Measurements from ENCODE around the gene CTDSPL2. TPM values are rescaled to one million over a fixed set of nuclear protein-coding genes. Genes with fewer than 3 reads are reported as not detected.
A peak's percentile ranks its signal among the peaks of the same experiment; 100 is the strongest.

The CTDSPL2 gene
- 10 to 100 TPM; 18.3 to 26.1 (median 24.5) TPM for total RNA-seq

DNA sequence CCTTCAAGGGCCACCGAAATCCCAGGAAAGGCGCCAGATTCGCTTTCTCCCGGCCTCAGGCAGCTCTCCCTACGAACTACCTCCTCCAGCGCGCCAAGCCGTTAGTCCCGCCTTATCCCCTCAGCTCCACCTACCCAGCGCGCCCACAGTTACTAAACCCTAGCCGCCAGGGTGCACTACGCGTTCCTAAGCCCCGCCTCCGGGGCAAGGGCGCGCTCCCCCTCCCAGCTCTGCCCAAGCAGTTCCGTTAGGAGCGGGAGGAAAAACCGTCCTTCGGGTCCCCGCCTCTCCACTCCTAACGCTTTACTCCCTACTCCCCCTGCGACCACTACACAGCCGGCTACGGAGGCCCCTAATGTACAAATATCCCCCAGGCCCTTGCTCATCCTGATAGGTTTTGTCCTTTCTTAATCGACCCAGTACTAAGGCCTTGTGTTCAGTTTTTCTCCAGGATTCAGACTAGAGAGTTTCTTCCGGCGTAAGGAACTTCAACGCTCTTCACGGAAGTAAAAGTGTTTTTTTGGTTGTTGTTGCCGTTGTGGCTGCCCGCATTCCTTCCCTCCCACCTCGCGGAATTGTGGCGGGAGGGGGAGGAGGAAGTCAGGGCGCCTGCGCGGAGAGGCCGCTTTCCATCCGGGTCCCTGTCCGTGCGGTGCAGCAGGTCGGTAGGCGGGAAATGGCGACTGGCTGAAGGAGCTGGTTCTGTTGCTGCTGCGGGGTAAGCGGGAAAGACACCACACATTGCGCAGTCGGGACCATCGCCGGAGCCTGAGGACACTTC lies at the start of gene CTDSPL2:
Gene CTDSPL2, plus strand, starts transcription at position 655 of the 781 bp plus-strand sequence. CDS start 31,386 bp downstream, outside the sequence.
- H3K27me3 ChIP-seq: no peaks in the 10 kb centered on the region
- peak; percentile 90 to 95 for ATAC-seq
- DNase-seq: peak; percentile 98 to 99
- TF ChIP-seq, protein P1, sequence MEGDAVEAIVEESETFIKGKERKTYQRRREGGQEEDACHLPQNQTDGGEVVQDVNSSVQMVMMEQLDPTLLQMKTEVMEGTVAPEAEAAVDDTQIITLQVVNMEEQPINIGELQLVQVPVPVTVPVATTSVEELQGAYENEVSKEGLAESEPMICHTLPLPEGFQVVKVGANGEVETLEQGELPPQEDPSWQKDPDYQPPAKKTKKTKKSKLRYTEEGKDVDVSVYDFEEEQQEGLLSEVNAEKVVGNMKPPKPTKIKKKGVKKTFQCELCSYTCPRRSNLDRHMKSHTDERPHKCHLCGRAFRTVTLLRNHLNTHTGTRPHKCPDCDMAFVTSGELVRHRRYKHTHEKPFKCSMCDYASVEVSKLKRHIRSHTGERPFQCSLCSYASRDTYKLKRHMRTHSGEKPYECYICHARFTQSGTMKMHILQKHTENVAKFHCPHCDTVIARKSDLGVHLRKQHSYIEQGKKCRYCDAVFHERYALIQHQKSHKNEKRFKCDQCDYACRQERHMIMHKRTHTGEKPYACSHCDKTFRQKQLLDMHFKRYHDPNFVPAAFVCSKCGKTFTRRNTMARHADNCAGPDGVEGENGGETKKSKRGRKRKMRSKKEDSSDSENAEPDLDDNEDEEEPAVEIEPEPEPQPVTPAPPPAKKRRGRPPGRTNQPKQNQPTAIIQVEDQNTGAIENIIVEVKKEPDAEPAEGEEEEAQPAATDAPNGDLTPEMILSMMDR (IDR thresholded peaks at IDR 0.05 in 4 of 5, conservative IDR thresholded peaks at IDR 0.05 in 1 of 5): peak in 3 of 5 experiments; percentile 24 to 43 (median 28)
- peak; percentile 36 to 54 for TF ChIP-seq POLR2A (IDR thresholded peaks at IDR 0.05)
- peaks cover 19 to 28% of the 10 kb centered on the region in 2 donors for H3K4me1 ChIP-seq
- H3K27ac ChIP-seq: peak within 1 kb of the TSS; percentile 93 to 99 (median 94)
- no peaks in the 10 kb centered on the region for H3K9me3 ChIP-seq
- H3K36me3 ChIP-seq: no peaks in the 10 kb centered on the region
- intact Hi-C loops (cut with DNase I; ENCODE audit: low total_unique reads): loop anchor here (1.0 to 5.0 kb wide), 4 partner anchors 74 to 285 kb away; partner anchors contain the start of genes B2M, EIF3J, GOLM2 and PATL2
- in situ Hi-C loops (cut with MboI; ENCODE audit: low sequenced_read_pairs in 4 of 4): loop anchor here in 1 of 4 donors (10.0 kb wide), 1 partner anchor 108 kb away; the partner anchor contains the start of gene EIF3J
- peak within 1 kb of the TSS; percentile 91 to 96 (median 94) for H3K4me3 ChIP-seq

DNA sequence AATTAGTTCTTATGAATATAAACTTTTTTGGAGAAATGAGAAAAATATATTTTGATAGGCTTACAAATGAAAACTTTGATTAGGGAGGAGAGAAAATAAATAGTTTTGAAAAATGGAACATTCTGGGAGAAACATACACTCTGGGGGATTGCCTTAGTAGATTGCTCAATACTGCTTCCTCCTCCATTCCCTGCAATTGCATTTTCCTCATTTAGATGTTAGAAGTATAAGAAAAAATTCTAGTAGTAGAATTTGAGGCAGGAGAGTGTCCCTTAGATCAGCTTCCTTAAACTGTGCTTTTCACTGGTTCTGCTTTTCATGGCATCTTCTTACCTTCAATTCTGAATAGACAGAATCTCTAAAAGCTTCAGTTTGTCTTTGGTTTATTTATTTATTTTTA lies 46.2 kb upstream of the CTDSPL2 start:
- no peak for ATAC-seq
- no peak for TF ChIP-seq POLR2A (IDR thresholded peaks at IDR 0.05)
- TF ChIP-seq, protein P1 (IDR thresholded peaks at IDR 0.05 in 4 of 5, conservative IDR thresholded peaks at IDR 0.05 in 1 of 5): no peak

DNA sequence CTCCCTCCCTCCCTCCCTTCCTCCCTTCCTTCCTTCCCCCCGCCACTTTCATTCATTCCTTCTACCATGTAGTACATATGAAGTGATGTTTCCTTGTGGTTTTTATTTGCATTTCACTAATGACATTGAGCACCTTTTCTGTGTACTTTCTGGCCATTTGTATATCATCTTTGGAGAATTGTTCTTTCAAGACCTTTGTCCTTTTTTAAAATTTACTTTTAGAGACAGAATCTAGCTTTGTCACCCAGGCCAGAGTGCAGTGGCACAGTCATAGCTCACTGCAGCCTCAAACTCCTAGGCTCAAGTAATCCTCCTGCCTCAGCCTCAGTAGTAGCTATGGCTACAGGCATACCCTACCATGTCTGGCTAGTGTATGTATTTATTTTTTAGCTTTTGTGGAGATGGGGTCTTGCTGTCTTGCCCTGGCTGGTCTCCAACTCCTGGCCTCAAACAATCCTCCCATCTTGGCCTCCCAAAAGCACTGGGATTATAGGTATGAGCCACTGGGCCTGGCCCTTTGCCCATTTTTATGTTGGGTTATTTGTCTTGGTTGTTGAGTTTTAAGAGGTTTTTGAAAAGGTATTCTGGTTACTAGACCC lies 42.0 kb upstream of the CTDSPL2 start:
- Histone ChIP-seq H3K27ac (no peak overlapping the region), H3K27me3 (no peaks in the 10 kb centered on the region), H3K9me3 (no peaks in the 10 kb centered on the region), H3K4me1 (peaks cover 0 to 3% of the 10 kb centered on the region in 2 donors), H3K4me3 (no peak overlapping the region), H3K36me3 (peaks cover 0 to 10% of the 10 kb centered on the region in 2 donors)
- DNase-seq: no peak
- intact Hi-C loops (cut with DNase I; ENCODE audit: low total_unique reads) (no loop called here), in situ Hi-C loops (cut with MboI; ENCODE audit: low sequenced_read_pairs in 4 of 4) (no loop called here)
- no peak for TF ChIP-seq POLR2A (IDR thresholded peaks at IDR 0.05)
- no peak for ATAC-seq

More for the DNA sequence above, 46.2 kb upstream of the CTDSPL2 start:
- H3K4me3 ChIP-seq: no peak overlapping the region
- H3K36me3 ChIP-seq: peaks cover 0 to 13% of the 10 kb centered on the region in 2 donors
- H3K27me3 ChIP-seq: no peaks in the 10 kb centered on the region
- DNase-seq: no peak
- H3K9me3 ChIP-seq: no peaks in the 10 kb centered on the region
- intact Hi-C loops (cut with DNase I; ENCODE audit: low total_unique reads): no loop called here
- in situ Hi-C loops (cut with MboI; ENCODE audit: low sequenced_read_pairs in 4 of 4): no loop called here
- H3K27ac ChIP-seq: no peak overlapping the region
- peaks cover 0 to 3% of the 10 kb centered on the region in 2 donors for H3K4me1 ChIP-seq

DNA sequence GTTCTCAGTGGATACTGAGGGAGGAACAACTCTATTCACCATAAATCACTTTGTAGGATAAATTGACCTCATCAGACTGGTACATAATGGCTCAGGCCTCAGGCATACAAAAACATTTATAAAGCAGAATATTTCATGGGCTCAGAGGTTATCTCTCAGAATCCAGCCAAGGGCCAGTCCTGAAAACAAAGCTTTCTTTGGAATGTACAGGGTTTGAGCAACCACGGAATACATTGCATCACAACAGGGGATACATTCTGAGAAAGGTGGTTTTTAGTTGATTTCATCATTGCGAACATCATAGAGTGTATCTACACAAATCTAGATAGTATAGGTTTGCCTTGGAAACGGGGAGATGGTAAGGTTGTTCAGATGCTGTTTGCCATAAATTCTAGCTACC lies 33.4 kb upstream of the CTDSPL2 start:
- in situ Hi-C loops (cut with MboI; ENCODE audit: low sequenced_read_pairs in 4 of 4) (no loop called here), intact Hi-C loops (cut with DNase I; ENCODE audit: low total_unique reads) (no loop called here)
- DNase-seq (no peak), ATAC-seq (no peak)
- Histone ChIP-seq H3K27ac (no peak overlapping the region), H3K4me1 (peaks cover 0 to 2% of the 10 kb centered on the region in 2 donors), H3K27me3 (no peaks in the 10 kb centered on the region), H3K4me3 (no peak overlapping the region), H3K36me3 (no peaks in the 10 kb centered on the region), H3K9me3 (no peaks in the 10 kb centered on the region)
- TF ChIP-seq, protein P1 (IDR thresholded peaks at IDR 0.05 in 4 of 5, conservative IDR thresholded peaks at IDR 0.05 in 1 of 5): no peak
- TF ChIP-seq POLR2A (IDR thresholded peaks at IDR 0.05): no peak

DNA sequence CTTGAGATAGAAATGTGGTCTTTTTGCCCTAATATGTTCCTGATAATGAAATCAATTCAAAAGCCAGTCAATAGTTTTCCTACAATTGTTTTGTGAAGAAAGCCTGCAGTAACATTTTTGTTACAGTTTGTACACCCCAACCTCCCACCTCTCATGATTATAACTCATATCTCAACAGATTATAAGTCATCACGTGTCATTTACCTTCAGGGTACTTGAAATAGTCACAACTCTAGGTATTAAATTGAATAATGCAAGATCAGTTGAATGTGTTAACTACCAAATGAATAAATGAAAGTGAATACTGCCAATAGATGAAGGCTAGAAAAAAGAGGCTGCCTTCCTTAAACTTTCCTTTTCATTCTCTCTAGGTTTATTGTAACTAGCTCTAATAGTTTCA lies 32.9 kb upstream of the CTDSPL2 start:
- Histone ChIP-seq H3K4me1 (peaks cover 0 to 2% of the 10 kb centered on the region in 2 donors), H3K27ac (no peak overlapping the region), H3K9me3 (no peaks in the 10 kb centered on the region), H3K27me3 (no peaks in the 10 kb centered on the region), H3K4me3 (no peak overlapping the region), H3K36me3 (no peaks in the 10 kb centered on the region)
- TF ChIP-seq, protein P1 (IDR thresholded peaks at IDR 0.05 in 4 of 5, conservative IDR thresholded peaks at IDR 0.05 in 1 of 5): no peak
- no peak for TF ChIP-seq POLR2A (IDR thresholded peaks at IDR 0.05)
- DNase-seq (no peak), ATAC-seq (no peak)
- in situ Hi-C loops (cut with MboI; ENCODE audit: low sequenced_read_pairs in 4 of 4) (no loop called here), intact Hi-C loops (cut with DNase I; ENCODE audit: low total_unique reads) (no loop called here)
